ELR (cell line): Measurements from ENCODE around the gene NDUFA1.
"Not testable (repeated sequence)": the region's sequence is repeated elsewhere in the genome, so short reads cannot be mapped to it uniquely, and the experiment has no call there.

ENCODE experiments used
- DNase-seq: peaks from one replicate; pipeline ENCODE4 v3.0.0-alpha.2; 2015; ENCODE audit warnings: low read depth

Gene NDUFA1

GRCh38 chrX:119871599-119872395 is at the start of gene NDUFA1, which contains the start of gene RNF113A:
Gene NDUFA1, plus strand, starts transcription at chrX:119871832. Its CDS starts 80 bp downstream, at chrX:119871912.
Gene RNF113A, minus strand, starts transcription at chrX:119871733. Its CDS starts 120 bp downstream, at chrX:119871613.
- peak; percentile 84 for DNase-seq

- DNase-seq = not testable (repeated sequence)
Observed at GRCh38 chrX:119824221-119824620, 47.4 kb upstream of the NDUFA1 start.

GRCh38 chrX:119826399-119826959 is 45.2 kb upstream of the NDUFA1 start:
- peak; percentile 42 for DNase-seq

GRCh38 chrX:119828446-119828845 is 43.2 kb upstream of the NDUFA1 start:
- no peak for DNase-seq

GRCh38 chrX:119833905-119834304 is 37.7 kb upstream of the NDUFA1 start:
- DNase-seq = no peak

- DNase-seq = peak; percentile 98
Observed at GRCh38 chrX:119852382-119853353, 19.0 kb upstream of the NDUFA1 start, which contains the start of gene UPF3B. Gene UPF3B, minus strand, starts transcription at chrX:119852963. Its CDS starts 35 bp downstream, at chrX:119852928.

GRCh38 chrX:119853444-119853843 is 18.2 kb upstream of the NDUFA1 start:
- peak; percentile 29 for DNase-seq

GRCh38 chrX:119870626-119871131 is 953 bp upstream of the NDUFA1 start:
- DNase-seq = peak; percentile 40

- DNase-seq = no peak
Observed at GRCh38 chrX:119871245-119871598, 410 bp upstream of the NDUFA1 start.

GRCh38 chrX:119878740-119879139 is 7.1 kb downstream of the NDUFA1 start:
- no peak for DNase-seq

- DNase-seq = no peak
Observed at GRCh38 chrX:119880076-119880475, 8.4 kb downstream of the NDUFA1 start.

- DNase-seq = peak; percentile 65
Observed at GRCh38 chrX:119880552-119881437, 9.2 kb downstream of the NDUFA1 start.

GRCh38 chrX:119885554-119886428 is 14.2 kb downstream of the NDUFA1 start:
- peak; percentile 28 for DNase-seq

- peak; percentile 75 for DNase-seq
Observed at GRCh38 chrX:119887721-119888425, 16.2 kb downstream of the NDUFA1 start.

GRCh38 chrX:119890626-119891025 is 19.0 kb downstream of the NDUFA1 start:
- not testable (repeated sequence) for DNase-seq

- not testable (repeated sequence) for DNase-seq
Observed at GRCh38 chrX:119891961-119892692, 20.5 kb downstream of the NDUFA1 start.

- DNase-seq = no peak
Observed at GRCh38 chrX:119895843-119896326, 24.3 kb downstream of the NDUFA1 start, which contains the start of gene AKAP14. Gene AKAP14, plus strand, starts transcription at chrX:119895893. Its CDS starts 7,331 bp downstream, at chrX:119903224.

GRCh38 chrX:119899125-119899524 is 27.5 kb downstream of the NDUFA1 start:
- DNase-seq = no peak
